Measurements from ENCODE around the gene SNX4.
"Not testable (repeated sequence)": the region's sequence is repeated elsewhere in the genome, so short reads cannot be mapped to it uniquely, and the experiment has no call there.

Gene SNX4

DNA sequence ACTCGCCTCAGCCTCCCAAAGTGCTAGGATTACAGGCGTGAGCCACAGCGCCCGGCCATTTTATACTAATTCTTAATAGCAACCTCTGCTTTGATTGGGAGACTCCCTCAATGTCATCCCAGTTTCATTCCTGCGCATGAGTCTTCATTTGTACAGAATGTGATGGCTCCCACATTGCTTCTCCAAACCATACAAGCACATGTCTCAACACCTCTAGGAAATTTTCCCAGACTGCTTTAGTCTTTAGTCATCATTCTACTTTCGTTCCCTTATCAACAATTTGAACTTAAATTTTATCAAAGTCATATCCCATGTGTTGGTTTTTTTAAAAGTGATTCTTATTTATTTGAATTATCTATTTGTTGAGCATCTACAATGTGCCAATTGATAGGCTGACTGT, 58.1 kb downstream of the SNX4 start:
- no peak for FAIRE-seq

DNA sequence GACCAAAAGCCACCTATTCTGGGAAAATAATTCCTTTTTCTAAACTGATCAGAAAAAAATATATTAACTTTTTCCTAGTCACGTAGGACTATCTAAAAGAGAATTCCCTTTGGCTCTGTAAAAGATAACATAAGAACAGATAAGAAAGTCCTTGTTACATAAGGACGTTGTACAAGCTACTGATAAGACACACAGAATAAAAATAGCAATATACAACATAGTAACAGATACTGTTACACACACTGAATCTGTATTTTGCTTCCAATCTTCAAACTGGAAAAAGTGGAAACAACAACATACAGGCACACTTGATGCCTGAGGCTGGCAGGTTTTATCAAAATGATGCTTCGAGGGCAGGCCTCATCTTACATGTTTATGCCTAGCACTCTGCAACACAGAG, 59.8 kb downstream of the SNX4 start:
- no peak for FAIRE-seq

DNA sequence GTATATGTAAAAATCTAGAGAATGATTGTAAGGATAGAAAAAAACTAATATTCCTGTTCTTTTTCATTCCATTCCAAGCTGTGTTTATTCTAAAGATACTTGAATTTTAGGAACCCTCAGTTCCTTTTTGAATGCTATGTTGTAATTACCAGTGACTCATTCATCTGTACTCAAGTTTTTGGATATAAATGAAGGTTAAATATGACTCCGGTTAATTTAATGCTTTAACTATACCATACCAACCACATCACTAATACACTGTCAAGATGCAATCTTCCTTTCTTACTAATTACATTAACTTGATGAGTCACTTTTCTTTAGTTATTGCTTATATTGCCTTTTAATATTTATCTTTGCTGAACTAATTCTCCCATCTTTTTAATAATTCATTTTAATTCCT, 76.1 kb downstream of the SNX4 start:
- no peak for FAIRE-seq

DNA sequence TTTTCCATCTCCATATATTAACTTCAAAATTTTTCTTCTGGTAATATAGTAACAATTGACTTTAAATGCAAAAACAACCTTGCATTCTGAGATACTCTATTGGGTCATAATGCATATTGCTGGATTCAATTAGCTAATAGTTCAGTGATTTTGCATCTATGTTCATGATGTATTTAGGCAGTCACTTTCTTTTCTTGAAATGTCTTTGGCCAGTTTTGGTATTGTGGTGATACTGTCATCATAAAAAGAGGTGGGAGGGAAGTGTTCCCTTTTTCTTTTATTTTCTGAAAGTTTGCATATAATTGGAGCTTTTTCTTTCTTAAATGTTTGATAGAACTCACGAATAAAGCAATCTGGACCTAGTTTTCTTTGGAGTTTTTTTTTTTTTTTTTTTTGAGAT, 77.5 kb downstream of the SNX4 start:
- FAIRE-seq: no peak

DNA sequence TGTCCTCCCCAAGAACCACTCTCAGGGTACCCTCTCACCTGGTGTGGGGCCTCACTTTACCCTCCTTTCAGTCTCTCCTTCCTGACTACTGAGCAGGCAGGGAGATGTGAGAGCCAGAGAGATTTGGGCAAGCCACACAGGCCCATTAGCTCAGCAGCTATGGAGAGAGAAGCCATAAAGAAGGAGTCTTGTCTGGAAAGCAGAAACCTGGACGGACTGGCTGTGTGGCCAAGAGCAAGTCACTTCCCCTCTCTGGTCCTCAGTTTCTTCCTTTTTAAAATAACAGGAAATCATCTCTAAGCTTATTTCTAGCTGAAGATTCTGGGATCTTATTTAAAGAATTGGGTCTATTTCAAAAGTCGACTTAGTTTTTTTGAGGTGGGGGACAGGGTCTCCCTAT, 79.0 kb downstream of the SNX4 start:
- no peak for FAIRE-seq

DNA sequence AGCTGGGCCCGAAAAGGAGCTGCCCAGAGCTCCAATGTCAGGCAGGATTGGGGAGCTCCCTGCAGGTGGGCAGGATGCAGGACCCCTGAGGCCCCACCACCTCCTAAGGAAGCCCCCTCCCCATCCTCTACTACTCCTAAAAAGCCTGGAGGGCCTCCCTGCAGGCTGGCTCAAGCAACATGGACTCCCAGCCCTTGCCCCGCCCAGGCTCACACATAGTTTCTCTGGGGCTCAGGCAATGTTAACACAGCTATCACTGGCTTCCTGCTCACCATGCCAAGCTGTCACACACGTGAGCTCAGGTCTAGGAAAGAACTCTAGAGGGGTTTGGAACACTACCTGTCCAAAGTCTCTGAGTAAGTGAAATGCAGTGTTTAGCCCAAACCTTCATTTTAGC, 79.4 kb downstream of the SNX4 start:
- FAIRE-seq: no peak

DNA sequence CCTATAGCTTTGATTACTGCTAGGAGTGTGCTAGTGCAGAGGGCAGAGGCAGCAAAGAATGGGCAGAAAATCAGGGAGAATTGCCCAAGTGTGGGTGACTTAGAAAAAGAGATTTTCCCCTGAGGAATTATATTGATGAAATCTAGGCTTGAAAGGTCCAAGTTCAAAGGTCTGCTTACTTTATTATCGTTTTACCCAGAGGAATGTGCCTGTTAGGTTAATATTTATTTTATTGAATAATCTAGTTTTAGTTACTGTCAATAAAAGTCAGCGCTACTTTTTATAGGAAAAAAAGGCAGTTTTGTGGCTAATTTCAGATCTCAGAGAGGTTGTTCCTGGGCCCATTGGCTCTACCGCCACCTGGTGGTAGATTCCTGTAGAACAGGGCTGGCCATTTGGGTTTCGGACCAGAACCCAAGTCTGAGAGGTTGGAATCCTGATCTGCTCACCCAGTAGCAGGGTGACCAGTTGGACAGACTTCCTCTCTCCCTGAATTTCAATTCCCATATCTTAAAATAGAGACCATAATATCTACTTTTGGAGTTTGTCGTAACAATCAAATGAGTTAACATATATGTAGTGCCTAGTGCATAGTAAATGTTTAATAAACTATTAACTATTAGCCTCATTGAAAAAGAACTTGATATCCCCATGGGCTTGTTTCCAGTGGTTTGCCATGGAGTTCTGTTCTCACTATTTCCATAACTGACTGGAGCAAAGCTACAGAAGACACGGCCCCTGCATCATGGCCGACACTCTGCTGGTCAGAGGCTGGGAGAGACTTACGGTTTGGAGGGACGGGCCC, 82.2 kb downstream of the SNX4 start:
- FAIRE-seq: no peak

DNA sequence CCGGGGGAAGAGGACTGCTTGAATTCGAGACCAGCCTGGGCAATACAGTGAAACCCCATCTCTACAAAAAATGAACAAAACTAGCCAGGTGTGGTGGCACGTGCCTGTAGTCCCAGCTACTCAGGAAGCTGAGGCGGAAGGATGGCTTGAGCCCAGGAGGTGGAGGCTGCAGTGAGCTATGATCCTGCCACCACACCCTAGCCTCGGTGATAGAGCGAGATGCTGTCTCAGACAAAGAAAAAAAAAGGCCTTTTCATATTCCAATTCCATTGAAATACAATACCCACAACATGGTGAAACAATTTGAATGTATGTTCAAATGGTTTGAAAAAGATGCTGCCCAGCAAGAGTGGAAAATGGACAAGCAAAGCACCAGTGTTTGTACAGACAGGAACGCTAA, 83.1 kb downstream of the SNX4 start:
- no peak for FAIRE-seq

DNA sequence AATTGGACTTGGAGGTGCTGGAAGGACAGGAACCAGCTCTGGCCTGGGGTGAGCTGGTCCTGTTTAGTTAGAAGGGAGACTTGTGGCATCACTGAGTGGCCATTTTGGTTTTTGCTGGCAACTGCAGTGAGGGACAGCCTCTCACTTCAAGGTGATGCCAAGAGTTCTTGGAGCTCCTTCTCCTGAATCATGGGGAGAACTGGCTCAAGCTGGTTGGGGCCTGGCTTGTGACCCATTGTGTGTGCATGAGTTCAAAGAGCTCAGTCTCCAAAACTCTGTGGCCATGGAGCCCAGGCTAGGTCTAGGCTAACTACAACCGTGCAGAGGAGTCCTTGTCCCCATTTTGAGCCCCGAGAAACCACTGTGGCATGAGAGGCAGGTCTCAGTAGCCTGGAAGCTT, 84.8 kb downstream of the SNX4 start:
- FAIRE-seq: no peak

DNA sequence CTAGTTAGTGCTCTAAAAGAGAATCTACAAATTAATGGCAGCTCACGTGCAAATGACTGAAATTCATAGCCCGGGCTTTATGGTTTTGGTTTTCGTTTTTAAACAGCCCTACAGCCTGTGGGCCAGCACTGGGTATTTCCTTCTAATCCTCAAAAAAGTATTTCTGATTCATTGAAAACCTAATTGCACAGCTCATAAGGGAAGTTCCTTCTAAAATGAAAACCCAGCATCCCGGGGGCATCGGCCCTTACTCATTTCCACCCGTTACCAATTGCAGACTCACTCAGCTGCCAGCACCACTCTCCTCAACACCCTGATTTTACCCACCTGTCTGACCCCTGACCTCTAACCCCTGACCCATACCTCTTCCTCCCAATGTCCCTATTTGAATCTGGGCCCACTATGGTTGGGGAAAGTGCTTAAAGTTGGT, 85.4 kb downstream of the SNX4 start:
- no peak for FAIRE-seq

DNA sequence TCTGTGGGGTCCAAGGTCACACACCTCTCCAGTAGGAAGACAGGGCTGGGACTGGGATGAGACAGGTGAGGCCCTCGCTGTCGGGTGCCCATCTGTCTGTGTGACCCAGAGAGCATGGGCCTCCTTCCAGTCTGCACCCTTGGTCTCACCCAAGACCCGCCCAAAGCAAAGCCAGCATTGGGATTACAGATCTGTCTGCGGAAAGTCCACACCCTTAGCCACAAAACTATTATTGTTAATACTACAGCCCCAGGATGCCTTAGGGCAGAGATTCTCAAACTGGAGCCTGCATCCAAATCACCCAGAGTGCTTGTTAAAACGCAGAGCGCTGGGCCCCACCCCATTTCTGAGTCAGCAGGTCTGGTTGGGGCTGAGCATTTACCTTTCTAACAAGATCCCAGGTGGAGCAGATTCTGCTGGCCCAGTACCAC, 86.4 kb downstream of the SNX4 start:
- FAIRE-seq: no peak

DNA sequence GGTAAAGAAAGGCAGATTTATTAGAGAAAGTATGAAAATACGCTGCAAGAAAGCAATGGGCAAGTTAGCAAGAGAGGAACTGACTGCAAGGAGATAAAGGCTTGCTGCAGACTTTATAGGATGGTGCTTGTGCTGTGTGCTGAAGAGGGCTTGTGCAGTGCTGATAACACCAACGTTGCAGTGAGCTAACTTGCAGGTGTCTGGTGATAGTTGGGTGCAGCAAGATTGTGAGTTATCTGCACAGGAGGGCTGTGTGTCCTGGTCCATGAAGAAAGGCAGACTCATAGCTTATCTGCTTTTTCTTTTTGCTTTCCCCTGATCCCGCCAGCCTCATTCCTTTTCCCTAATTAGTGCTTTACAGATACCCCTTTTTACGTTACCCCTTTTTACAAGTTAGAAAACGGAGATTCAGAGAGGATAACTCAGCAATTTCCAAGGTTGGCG, 86.9 kb downstream of the SNX4 start:
- no peak for FAIRE-seq

DNA sequence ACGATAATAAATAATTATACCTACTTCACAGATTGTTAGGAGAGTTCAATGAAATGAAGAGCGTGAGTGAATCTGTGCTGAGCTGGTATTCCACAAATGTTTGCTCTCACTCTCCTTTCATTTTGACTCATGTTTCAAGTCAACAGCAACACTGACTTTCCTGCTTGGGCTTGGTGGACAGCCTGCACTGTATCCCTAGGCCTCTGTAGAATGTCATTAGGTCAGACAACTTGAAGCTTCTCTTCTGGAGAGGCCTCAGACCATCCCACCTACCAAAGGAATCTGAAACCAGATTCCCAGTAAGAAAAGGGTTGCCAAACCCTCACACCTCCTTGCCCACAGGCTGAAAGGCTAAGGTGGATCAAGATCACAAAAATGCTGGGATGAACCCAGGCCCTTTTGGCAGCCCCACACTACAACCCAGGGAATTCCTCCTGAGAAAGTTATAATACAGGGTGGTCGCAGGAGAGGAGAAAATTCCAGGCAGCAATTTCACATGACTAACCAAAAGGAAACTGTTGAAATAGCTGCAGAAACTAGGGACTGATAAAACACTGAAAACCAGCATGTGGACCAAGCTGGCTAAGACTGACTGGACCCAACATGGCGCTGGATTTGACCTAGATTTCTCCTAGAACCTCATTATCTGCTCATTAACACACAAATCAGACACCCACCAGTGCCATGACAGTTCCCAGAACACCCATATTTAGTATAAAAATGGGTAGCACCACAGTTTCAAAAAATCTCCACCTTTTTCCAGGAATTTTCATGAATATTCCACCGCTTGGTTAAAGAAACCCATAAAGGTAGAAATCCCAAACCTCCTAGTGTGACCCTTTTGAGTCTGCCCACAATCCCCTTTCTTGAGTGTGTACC, 87.9 kb downstream of the SNX4 start:
- no peak for FAIRE-seq

DNA sequence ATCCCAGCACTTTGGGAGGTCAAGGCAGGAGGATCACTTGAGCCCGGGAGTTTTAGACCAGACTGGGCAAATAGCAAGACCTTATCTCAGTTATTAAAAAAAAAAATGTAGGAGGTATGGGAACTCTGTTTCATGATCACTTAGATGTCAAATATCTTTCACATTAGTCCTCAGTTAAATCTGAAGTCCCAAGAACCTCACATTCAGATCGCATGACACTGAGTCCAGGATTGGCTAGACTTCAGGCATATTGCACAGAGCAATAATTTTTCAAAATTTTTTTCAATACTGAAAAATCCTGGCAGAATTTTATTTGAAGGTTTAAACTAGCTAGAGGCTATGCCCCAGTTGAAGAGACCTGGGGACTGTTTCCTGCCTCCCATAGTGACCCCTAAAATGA, 88.6 kb downstream of the SNX4 start:
- no peak for FAIRE-seq

DNA sequence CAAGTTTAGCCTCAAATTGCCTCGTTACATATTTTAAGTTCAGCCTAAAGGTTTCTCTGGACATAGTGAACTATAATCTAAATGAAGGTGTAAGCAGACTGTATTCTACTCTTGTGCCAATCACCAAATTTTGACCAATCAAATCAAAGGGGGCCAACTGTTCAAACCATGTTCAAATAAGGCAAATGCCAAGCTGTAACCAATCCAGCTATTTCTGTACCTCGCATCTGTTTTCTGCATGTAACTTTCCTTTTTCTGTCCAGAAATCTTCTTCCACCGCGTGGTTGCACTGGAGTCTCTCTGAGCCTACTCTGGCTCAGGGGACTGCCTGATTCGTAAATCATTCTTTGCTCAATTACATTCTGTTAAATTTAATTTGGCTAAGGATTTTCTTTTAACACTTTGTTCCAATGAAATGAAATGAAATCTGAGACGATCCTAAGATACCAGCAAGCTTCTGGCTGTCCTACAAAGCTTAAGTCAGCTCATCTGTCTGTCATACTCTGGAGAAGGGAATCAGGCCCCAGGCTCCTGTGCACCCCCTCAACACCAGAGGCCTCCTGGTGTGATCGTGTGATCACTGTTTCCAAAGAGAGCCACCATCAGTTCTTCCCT, 91.7 kb downstream of the SNX4 start:
- no peak for FAIRE-seq

DNA sequence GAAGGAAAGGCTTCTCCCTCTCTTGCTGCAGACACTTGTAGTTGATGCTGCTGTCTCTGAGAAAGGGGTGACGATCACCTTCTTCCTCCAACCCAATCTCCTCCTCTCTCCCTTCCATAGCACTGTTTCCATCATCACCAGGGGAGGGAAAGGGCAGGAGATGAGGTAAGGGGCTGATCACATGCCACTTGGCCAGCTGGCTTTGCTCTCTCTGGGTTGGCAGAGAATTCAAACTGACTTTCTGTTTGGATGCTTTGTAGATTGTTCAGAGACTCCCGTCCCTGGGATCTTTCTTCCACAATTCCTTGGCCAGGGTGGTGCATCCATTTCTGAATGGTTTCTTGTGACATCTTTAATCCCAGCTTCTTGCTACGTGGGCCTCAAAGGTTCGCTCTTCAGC, 101.7 kb downstream of the SNX4 start:
- FAIRE-seq: no peak

DNA sequence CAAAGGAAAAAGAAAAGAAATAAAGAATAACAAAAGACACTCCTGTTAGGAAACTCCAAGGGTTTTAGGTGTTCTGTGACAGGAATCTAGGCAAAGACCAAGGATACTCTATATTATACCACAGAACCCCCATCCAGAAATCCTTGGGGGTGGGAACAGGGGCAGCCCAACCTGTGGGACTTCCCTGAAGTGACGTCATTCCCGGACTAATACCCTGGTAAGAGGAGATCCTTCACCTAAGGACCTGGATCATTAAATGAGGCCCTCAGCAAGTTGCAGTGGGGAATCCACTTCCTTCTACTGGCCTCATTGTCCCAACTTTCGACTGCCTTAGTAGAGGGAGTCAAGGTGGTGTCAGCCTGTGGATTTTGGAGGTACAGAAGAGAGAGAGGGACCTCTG, 103.8 kb downstream of the SNX4 start:
- FAIRE-seq: no peak

DNA sequence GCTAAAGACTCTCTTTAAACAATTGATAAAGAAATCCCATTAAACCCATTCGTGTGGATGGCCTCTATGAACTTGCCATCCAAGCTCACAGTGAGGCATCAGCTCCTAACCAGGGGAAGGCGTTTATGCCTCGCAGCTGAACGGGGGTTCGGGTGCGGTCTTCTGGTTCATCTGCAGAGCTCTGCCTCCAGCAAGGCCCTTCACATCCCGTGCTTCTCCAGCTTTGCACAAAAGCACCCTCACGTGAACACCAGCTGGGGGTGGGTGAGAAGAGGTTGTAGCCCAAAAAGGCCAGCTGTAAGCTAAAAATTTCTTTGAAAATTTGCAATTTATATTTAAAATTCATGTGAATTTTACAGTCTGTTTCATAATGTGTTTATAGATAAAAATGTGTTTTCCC, 105.3 kb downstream of the SNX4 start:
- no peak for FAIRE-seq

DNA sequence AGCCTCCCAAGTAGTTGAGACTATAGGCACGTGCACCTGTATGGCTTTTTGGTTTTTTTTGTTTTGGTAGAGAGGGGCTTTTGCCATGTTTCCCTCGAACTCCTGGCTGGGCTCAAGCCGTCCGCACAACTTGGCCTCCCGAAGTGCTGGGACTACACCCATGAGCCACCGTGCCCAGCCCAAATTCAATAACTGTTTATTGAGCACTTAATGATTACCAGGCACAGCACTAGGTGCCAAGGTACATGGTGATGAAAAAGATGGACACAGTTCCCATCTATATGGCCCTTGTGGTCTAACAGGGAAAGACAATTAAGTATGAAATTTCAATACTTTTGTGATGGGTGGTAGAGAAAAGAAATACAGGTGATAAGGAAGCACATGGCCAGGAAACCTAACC, 109.1 kb downstream of the SNX4 start:
- FAIRE-seq: no peak

DNA sequence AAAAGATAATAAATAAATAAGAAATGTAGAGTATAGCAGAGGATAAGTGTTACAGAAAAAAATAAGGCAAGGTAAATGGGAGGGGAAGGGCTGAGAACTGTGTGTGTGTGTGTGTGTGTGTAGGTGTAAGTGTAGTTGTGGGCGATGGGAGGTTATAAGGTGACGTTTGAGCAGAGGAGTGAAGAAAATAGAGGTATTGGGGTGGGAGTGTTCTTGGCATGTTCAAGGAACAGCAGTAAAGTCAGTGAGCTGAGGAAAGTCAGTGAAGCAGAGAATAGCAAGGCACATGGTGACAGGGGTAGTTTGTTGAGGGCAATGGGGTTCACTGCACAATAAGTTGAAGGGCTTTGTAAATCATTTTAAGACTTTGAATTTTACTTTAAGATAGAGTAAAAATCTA, 113.9 kb downstream of the SNX4 start:
- no peak for FAIRE-seq

DNA sequence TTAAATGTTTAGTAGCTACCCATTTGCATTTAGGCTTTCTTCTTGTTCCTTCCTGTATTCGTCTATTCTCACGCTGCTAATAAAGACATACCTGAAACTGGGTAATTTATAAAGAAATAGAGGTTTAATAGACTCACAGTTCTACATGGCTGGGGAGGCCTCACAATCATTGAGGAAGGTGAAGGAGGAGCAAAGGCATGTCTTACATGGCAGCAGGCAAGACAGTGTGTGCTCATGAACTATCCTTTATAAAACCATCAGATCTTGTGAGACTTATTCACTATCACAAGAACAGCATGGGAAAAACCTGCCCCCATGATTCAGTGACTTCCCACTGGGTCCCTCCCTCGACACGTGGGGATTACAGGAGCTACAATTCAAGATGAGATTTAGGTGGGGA, 114.5 kb downstream of the SNX4 start:
- FAIRE-seq: not testable (repeated sequence)

DNA sequence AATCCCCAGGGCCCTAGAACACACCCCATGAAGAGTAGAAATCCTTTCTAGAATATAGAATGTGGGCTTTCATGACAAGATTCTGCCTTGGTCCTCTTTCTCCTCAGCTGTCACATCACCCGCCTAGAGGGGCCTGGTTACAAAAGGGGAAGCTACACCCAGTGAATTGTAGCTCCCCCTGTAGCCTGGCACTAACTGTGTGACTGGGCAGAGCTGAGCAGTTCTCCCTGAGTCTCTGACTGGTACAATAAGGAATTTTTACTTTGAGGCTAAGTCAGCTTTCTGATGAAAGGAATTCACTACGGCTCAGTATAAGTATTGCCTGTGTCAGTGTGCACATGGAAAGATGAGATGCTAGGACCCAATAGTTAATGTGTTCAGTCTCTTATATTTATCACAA, 116.2 kb downstream of the SNX4 start:
- FAIRE-seq: no peak

DNA sequence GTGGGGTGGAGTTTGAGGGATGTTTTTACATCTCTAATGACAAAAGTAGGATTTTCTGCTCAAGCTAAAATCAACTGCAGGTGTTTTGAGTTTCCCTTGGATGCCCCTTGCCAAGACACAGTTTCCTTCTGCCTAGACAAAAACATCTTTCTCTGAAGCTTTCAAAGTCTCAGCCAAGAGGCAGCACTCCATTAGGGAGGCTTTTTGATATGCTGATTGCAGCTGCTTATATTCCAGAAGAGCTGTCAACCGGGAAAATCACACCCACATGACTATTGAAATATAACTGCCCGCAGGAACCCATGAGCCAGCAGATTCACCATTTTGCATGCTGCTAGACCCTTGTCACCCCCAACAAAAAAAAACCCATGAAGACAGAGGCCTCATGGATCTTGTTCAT, 117.4 kb downstream of the SNX4 start:
- no peak for FAIRE-seq

DNA sequence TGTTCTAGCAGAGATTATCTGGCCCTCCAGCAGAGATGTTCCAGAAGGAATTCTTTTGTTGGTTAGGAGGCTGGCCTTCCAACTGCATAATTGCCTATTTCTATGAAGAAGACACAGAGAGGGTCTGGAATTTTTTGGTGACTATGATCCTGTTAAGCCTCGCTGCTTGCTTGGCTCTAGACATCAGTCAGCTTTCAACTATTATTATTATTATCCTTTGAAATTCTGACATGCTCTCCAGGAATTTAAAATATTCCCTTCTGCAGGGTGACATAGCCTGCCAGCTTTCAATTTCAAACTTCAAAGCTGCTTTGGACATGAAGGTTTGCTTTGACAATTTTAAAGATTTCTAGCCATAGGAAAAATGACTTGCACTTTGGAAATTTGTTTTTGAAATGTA, 118.6 kb downstream of the SNX4 start:
- no peak for FAIRE-seq

Measured in TTC549 (cell line).